Breast epithelium (tissue), 3 donors: Measurements from ENCODE around the gene RP9.
"Not testable (repeated sequence)": the region's sequence is repeated elsewhere in the genome, so short reads cannot be mapped to it uniquely, and the experiment has no call there.

Experiments used
- POLR2A ChIP-seq: fragments of 450-650 bp; IDR thresholded peaks from one replicate; pipeline ENCODE4 v1.6.1; 2016; ENCODE audit warnings: antibody characterized with exemption, mild to moderate bottlenecking, moderate library complexity
- TF ChIP-seq, protein P1 (sequence below), 3 donors: fragments of 450-650 bp; IDR thresholded peaks; one replicate each; pipeline ENCODE4 v1.5.1; 2016 to 2017; ENCODE audit warnings: antibody characterized with exemption in 3 of 3, mild to moderate bottlenecking in 3 of 3, moderate library complexity in 3 of 3

DNA sequence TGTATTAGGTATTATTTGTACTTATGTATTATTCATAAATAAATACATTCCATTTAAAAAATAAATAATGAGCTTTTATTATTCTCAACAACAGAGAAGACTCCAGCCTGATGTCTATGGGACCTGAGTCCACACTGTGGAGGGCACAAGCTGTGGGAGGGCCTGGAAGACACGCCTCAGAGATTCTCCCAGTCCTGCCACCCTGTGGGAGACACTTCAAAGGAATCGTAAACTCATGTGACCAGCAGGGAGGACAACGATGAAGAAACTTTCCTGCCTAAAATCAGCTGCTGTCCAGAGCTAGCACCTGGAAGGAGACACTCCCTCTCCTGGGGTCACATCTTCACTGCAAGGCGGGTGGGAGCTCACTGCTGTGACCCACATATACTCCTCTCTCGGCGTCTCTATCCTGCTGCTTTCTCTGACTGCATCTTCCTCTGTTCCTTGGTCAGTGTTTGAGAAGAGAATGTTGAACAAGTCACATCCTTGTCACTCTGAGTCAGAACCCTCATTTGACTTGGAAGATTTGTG, 14.4 kb downstream of the RP9 start:
- TF ChIP-seq, protein P1, sequence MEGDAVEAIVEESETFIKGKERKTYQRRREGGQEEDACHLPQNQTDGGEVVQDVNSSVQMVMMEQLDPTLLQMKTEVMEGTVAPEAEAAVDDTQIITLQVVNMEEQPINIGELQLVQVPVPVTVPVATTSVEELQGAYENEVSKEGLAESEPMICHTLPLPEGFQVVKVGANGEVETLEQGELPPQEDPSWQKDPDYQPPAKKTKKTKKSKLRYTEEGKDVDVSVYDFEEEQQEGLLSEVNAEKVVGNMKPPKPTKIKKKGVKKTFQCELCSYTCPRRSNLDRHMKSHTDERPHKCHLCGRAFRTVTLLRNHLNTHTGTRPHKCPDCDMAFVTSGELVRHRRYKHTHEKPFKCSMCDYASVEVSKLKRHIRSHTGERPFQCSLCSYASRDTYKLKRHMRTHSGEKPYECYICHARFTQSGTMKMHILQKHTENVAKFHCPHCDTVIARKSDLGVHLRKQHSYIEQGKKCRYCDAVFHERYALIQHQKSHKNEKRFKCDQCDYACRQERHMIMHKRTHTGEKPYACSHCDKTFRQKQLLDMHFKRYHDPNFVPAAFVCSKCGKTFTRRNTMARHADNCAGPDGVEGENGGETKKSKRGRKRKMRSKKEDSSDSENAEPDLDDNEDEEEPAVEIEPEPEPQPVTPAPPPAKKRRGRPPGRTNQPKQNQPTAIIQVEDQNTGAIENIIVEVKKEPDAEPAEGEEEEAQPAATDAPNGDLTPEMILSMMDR (IDR thresholded peaks at IDR 0.05): not testable (repeated sequence)
- TF ChIP-seq POLR2A: not testable (repeated sequence)
